SK-N-SH (cell line): Measurements from ENCODE around the gene CADM2. TPM values are rescaled to one million over a fixed set of nuclear protein-coding genes. Genes with fewer than 3 reads are reported as not detected.

Source experiments
- CTCF ChIA-PET: fragments of 300-600, 350-600 bp; formaldehyde crosslinking; extraction: SDS; loops from one replicate; lab custom pipeline; 2021; lab: Yijun Ruan, JAX
- POLR2A ChIA-PET: fragments of 350-600 bp; sonication (Branson Sonifier 250); formaldehyde crosslinking; extraction: SDS; loops from one replicate; lab custom pipeline; 2020; ENCODE audit warnings: antibody characterized with exemption, inconsistent platforms; lab: Yijun Ruan, JAX
- DNase-seq: peaks from one replicate; pipeline ENCODE4 v3.0.0; 2012
- H2AFZ ChIP-seq: fragments of 200-600 bp; sonication (generic); 2 replicates; pipeline ENCODE4 v1.8.1; 2016; ENCODE audit warnings: antibody characterized with exemption, mild to moderate bottlenecking, low read depth
- H3F3A ChIP-seq: fragments of 200-600 bp; sonication (generic); replicated peaks from 2 replicates; pipeline ENCODE3; 2016; ENCODE audit warnings: antibody characterized with exemption, mild to moderate bottlenecking; ENCODE audit not compliant: insufficient read depth
- H3K27ac ChIP-seq, 2 experiments: fragments of 200-500 bp in 1 of 2; fragments of 200-600 bp in 1 of 2; sonication (Bioruptor generic) in 1 of 2; sonication (generic), shearing (Covaris generic) in 1 of 2; 2 replicates each; pipeline versions ENCODE4 v1.5.1 to v1.6.1; 2014 to 2016; ENCODE audit warnings: low read depth in 2 of 2, inconsistent platforms in 1 of 2, low read length in 1 of 2, mild to moderate bottlenecking in 1 of 2, mixed read lengths in 1 of 2
- H3K27me3 ChIP-seq: fragments of 200-600 bp; sonication (generic), shearing (Covaris generic); 2 replicates; pipeline ENCODE4 v1.6.1; 2016; ENCODE audit warnings: mixed run types; ENCODE audit not compliant: insufficient read depth
- H3K36me3 ChIP-seq, 2 experiments: fragments of 200-500 bp in 1 of 2; fragments of 200-600 bp in 1 of 2; sonication (Bioruptor generic) in 1 of 2; sonication (generic) in 1 of 2; replicated peaks in 1 of 2; 2 replicates each; pipeline versions ENCODE3 to v1.5.1; 2014 to 2016; ENCODE audit warnings: low read length in 1 of 2, mild to moderate bottlenecking in 1 of 2; ENCODE audit not compliant: insufficient read depth in 2 of 2, control insufficient read depth in 1 of 2
- H3K4me1 ChIP-seq, 2 experiments: fragments of 200-500 bp in 1 of 2; fragments of 200-600 bp in 1 of 2; sonication (Bioruptor generic) in 1 of 2; sonication (generic), shearing (Covaris generic) in 1 of 2; 2 replicates each; pipeline versions ENCODE4 v1.5.1 to v1.6.1; 2014 to 2016; ENCODE audit warnings: low read depth in 1 of 2, low read length in 1 of 2, mixed run types in 1 of 2; ENCODE audit not compliant: insufficient read depth in 2 of 2, control insufficient read depth in 1 of 2
- H3K4me2 ChIP-seq: fragments of 200-600 bp; sonication (generic), shearing (Covaris generic); 2 replicates; pipeline ENCODE4 v1.6.1; 2017; ENCODE audit warnings: mixed run types
- H3K4me3 ChIP-seq, 2 experiments: fragments of 200-500 bp in 1 of 2; fragments of 200-600 bp in 1 of 2; sonication (Bioruptor generic) in 1 of 2; sonication (generic), shearing (Covaris generic) in 1 of 2; 2 replicates each; pipeline versions ENCODE4 v1.5.1 to v1.8.1; 2014 to 2016; ENCODE audit warnings: low read depth in 2 of 2, inconsistent platforms in 1 of 2, low read length in 1 of 2, mild to moderate bottlenecking in 1 of 2, mixed read lengths in 1 of 2, moderate library complexity in 1 of 2
- H3K79me2 ChIP-seq: fragments of 200-600 bp; sonication (generic); 2 replicates; pipeline ENCODE4 v1.8.1; 2017; ENCODE audit warnings: mild to moderate bottlenecking; ENCODE audit not compliant: insufficient read depth
- H3K9ac ChIP-seq: fragments of 200-600 bp; sonication (generic); 2 replicates; pipeline ENCODE4 v1.6.1; 2017; ENCODE audit warnings: mixed run types
- H3K9me2 ChIP-seq: fragments of 200-600 bp; sonication (generic); 2 replicates; pipeline ENCODE4 v1.6.1; 2017; ENCODE audit warnings: mixed run types
- H3K9me3 ChIP-seq: fragments of 200-600 bp; sonication (generic); 2 replicates; pipeline ENCODE4 v1.6.1; 2017; ENCODE audit warnings: mixed run types, mild to moderate bottlenecking, moderate library complexity
- H4K20me1 ChIP-seq: fragments of 200-600 bp; sonication (generic); 2 replicates; pipeline ENCODE4 v1.6.1; 2017; ENCODE audit warnings: mild to moderate bottlenecking, mixed run types; ENCODE audit not compliant: insufficient read depth
- CHD2 ChIP-seq: fragments of 150-350 bp; IDR thresholded peaks from 2 replicates; pipeline ENCODE4 v1.6.1; 2018; ENCODE audit warnings: low read length; ENCODE audit not compliant: partially characterized antibody
- CTCF ChIP-seq: fragments of 200-600 bp; sonication (generic); IDR thresholded peaks from 2 replicates; pipeline ENCODE4 v1.6.1; 2017; ENCODE audit warnings: antibody characterized with exemption, mild to moderate bottlenecking, moderate library complexity
- ELF1 ChIP-seq: IDR thresholded peaks from 2 replicates; pipeline ENCODE4 v1.4.0; 2012
- EP300 ChIP-seq, 2 experiments: IDR thresholded peaks; 2 replicates each; pipeline versions ENCODE4 v1.4.0 to v1.6.1; 2012; ENCODE audit warnings: borderline replicate concordance in 1 of 2, low read depth in 1 of 2, low read length in 1 of 2
- EZH2phosphoT487 ChIP-seq: fragments of 200-600 bp; sonication (generic); IDR thresholded peaks from 2 replicates; pipeline ENCODE4 v1.6.1; 2017; ENCODE audit warnings: low read depth, mixed run types, mild to moderate bottlenecking, antibody characterized with exemption, moderate library complexity, borderline replicate concordance
- GABPA ChIP-seq: IDR thresholded peaks from 2 replicates; pipeline ENCODE4 v1.4.0; 2012; ENCODE audit warnings: low read depth, mild to moderate bottlenecking
- GATA2 ChIP-seq: sonication (generic); formaldehyde crosslinking; IDR thresholded peaks from 2 replicates; pipeline ENCODE4 v1.5.0; 2020; ENCODE audit warnings: mild to moderate bottlenecking, missing genetic modification reagents
- MEF2A ChIP-seq: IDR thresholded peaks from 2 replicates; pipeline ENCODE4 v1.4.0; 2012; ENCODE audit warnings: low read depth, borderline replicate concordance
- RAD21 ChIP-seq: IDR thresholded peaks from 2 replicates; pipeline ENCODE4 v1.6.1; 2012; ENCODE audit warnings: mild to moderate bottlenecking, low read length
- RCOR1 ChIP-seq: fragments of 150-350 bp; IDR thresholded peaks from 2 replicates; pipeline ENCODE4 v1.6.1; 2017; ENCODE audit warnings: antibody characterized with exemption, low read length
- REST ChIP-seq: IDR thresholded peaks from 2 replicates; pipeline ENCODE4 v1.6.1; 2012; ENCODE audit warnings: mild to moderate bottlenecking, low read depth, low read length, moderate library complexity
- SIN3A ChIP-seq: IDR thresholded peaks from 2 replicates; pipeline ENCODE4 v1.6.1; 2012; ENCODE audit warnings: low read depth, mild to moderate bottlenecking, low read length, moderate library complexity, borderline replicate concordance
- WGBS: methylation state at CpG from one replicate; pipeline ENCODE4 v1.1.6; 2017; ENCODE audit warnings: low lambda C conversion rate; 5-methylcytosine and 5-hydroxymethylcytosine counted together
- polyA plus RNA-seq, 3 experiments: library from polyadenylated mRNA; depleted of rRNA; stranded (reverse); fragments of >200 nt; gene quantifications; 2 replicates each; pipeline ENCODE4 v1.2.3, GENCODE V29; 2012

The CADM2 gene
- polyA plus RNA-seq, 1 of the 3 experiments (the other 2 are of a cell fraction): 0.46 TPM

- TF ChIP-seq REST (no peak), EP300 (IDR thresholded peaks at IDR 0.05; ENCODE audit: borderline replicate concordance in 1 of 2, low read depth in 1 of 2, low read length in 1 of 2) (no peak)
Observed at GRCh38 chr3:85432081-85432480, 473.3 kb downstream of the CADM2 start (continued).

GRCh38 chr3:85433319-85433718, 474.5 kb downstream of the CADM2 start:
- Histone ChIP-seq H3K9ac (no peak overlapping the region), H3K4me1 (no peaks in the 10 kb centered on the region), H3K9me2 (no peaks in the 10 kb centered on the region), H3K27ac (no peak overlapping the region), H3F3A (no peaks in the 10 kb centered on the region), H3K9me3 (no peaks in the 10 kb centered on the region), H3K79me2 (no peaks in the 10 kb centered on the region), H3K4me2 (no peak overlapping the region), H3K4me3 (no peak overlapping the region), H4K20me1 (no peaks in the 10 kb centered on the region), H3K27me3 (no peaks in the 10 kb centered on the region), H2AFZ (no peak overlapping the region), H3K36me3 (no peaks in the 10 kb centered on the region)
- no peak for DNase-seq
- ChIA-PET POLR2A (no interaction called here), CTCF (no interaction called here)
- WGBS: 22% methylated on average over 2 of the region's 2 CpGs
- no peak for TF ChIP-seq SIN3A

GRCh38 chr3:85455561-85456200, 496.9 kb downstream of the CADM2 start:
- H3K4me2 ChIP-seq: no peak overlapping the region
- no peak overlapping the region for H3K9ac ChIP-seq
- no peak overlapping the region for H2AFZ ChIP-seq
- no peaks in the 10 kb centered on the region for H3K36me3 ChIP-seq
- no peaks in the 10 kb centered on the region; the same call in 1 of the 2 replicates for H4K20me1 ChIP-seq
- H3K27ac ChIP-seq: no peak overlapping the region
- H3K4me3 ChIP-seq: no peak overlapping the region
- WGBS: 34% methylated on average over 4 of the region's 4 CpGs
- no peaks in the 10 kb centered on the region for H3F3A ChIP-seq
- ChIA-PET POLR2A (no interaction called here), CTCF (no interaction called here)
- no peaks in the 10 kb centered on the region for H3K4me1 ChIP-seq
- H3K79me2 ChIP-seq: no peaks in the 10 kb centered on the region
- H3K27me3 ChIP-seq: no peaks in the 10 kb centered on the region; the same call in 1 of the 2 replicates
- H3K9me2 ChIP-seq: no peaks in the 10 kb centered on the region
- no peaks in the 10 kb centered on the region for H3K9me3 ChIP-seq
- no peak for DNase-seq
- no peak for TF ChIP-seq REST
- TF ChIP-seq EZH2phosphoT487: no peak
- no peak for TF ChIP-seq CTCF
- TF ChIP-seq RAD21: no peak
- TF ChIP-seq GATA2 (CRISPR knock-in tag): no peak
- TF ChIP-seq RCOR1: no peak
- TF ChIP-seq CHD2: no peak
- no peak for TF ChIP-seq GABPA
- TF ChIP-seq MEF2A: no peak
- no peak for TF ChIP-seq ELF1
